RKO (cell line): Measurements from ENCODE around the gene RAI2.
"Not testable (repeated sequence)": the region's sequence is repeated elsewhere in the genome, so short reads cannot be mapped to it uniquely, and the experiment has no call there.

Experiments used
- DNase-seq: peaks from one replicate; pipeline ENCODE4 v3.0.0-alpha.2; 2016; ENCODE audit warnings: low spot score

The RAI2 gene

GRCh38 chrX:17786554-17787347 lies 74.3 kb downstream of the RAI2 start:
- DNase-seq = not testable (repeated sequence)

GRCh38 chrX:17779434-17779833 lies 81.7 kb downstream of the RAI2 start:
- no peak for DNase-seq

- no peak for DNase-seq
These were observed 82.1 kb downstream of the RAI2 start for GRCh38 chrX:17778997-17779396.

GRCh38 chrX:17774053-17774452 lies 87.0 kb downstream of the RAI2 start:
- DNase-seq = no peak

- DNase-seq = no peak
These were observed 87.7 kb downstream of the RAI2 start for GRCh38 chrX:17773221-17773876.

GRCh38 chrX:17769701-17770269 lies 91.3 kb downstream of the RAI2 start:
- DNase-seq = no peak

GRCh38 chrX:17768997-17769396 lies 92.1 kb downstream of the RAI2 start:
- no peak for DNase-seq

- DNase-seq = no peak
These were observed 93.4 kb downstream of the RAI2 start for GRCh38 chrX:17767734-17768133.

GRCh38 chrX:17759990-17760389 lies 101.1 kb downstream of the RAI2 start:
- DNase-seq = no peak

- DNase-seq = no peak
These were observed 102.7 kb downstream of the RAI2 start for GRCh38 chrX:17758382-17758781.

- DNase-seq = no peak
These were observed 110.7 kb downstream of the RAI2 start for GRCh38 chrX:17750436-17750835.
